Measurements from ENCODE around the gene PLEKHO1. TPM values are rescaled to one million over a fixed set of nuclear protein-coding genes. Genes with fewer than 3 reads are reported as not detected.

PLEKHO1 gene
- total RNA-seq, 1 experiment from 2014 or later: 1.3 TPM

DNA sequence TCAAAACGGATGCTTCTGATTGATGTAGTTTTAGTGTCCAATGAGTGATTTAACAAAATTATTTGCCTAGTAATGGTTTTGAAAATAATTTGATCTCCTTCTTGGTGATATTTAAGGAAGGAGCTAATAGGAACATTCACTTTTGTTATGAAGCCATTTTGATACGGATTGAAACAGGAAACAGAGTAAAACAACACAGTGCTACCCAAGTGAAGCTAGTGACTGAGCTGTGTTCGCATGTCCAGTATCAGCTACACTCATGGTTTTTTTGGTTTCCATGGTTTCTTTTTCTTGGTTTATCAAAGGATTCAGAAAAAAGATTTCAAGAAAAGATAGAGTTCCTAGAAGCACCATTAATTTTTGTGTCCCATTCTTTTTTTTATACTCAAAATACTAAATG, 40.1 kb upstream of the PLEKHO1 start:
- POLR2A ChIA-PET (ENCODE audit: unreplicated experiment): no interaction called here
- H4K20me1 ChIP-seq (ENCODE audit: insufficient read depth): no peaks in the 10 kb centered on the region
- no peak for TF ChIP-seq EZH2 (IDR thresholded peaks at IDR 0.05; ENCODE audit: low read depth)
- TF ChIP-seq, protein P1, sequence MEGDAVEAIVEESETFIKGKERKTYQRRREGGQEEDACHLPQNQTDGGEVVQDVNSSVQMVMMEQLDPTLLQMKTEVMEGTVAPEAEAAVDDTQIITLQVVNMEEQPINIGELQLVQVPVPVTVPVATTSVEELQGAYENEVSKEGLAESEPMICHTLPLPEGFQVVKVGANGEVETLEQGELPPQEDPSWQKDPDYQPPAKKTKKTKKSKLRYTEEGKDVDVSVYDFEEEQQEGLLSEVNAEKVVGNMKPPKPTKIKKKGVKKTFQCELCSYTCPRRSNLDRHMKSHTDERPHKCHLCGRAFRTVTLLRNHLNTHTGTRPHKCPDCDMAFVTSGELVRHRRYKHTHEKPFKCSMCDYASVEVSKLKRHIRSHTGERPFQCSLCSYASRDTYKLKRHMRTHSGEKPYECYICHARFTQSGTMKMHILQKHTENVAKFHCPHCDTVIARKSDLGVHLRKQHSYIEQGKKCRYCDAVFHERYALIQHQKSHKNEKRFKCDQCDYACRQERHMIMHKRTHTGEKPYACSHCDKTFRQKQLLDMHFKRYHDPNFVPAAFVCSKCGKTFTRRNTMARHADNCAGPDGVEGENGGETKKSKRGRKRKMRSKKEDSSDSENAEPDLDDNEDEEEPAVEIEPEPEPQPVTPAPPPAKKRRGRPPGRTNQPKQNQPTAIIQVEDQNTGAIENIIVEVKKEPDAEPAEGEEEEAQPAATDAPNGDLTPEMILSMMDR (conservative IDR thresholded peaks at IDR 0.05): no peak
- H2AFZ ChIP-seq: no peak overlapping the region
- H3K79me2 ChIP-seq (ENCODE audit: low read depth): no peaks in the 10 kb centered on the region
- H3K4me1 ChIP-seq (replicated peaks; ENCODE audit: insufficient read depth): no peaks in the 10 kb centered on the region
- no peak overlapping the region for H3K27ac ChIP-seq
- H3K36me3 ChIP-seq (ENCODE audit: low read depth): 0 out of 2 replicates have a peak, but pooled peaks cover 5% of the 10 kb centered on the region
- no peak overlapping the region for H3K4me3 ChIP-seq
- H3F3A ChIP-seq (ENCODE audit: insufficient read depth, low read depth): no peaks in the 10 kb centered on the region
- no peaks in the 10 kb centered on the region for H3K9me2 ChIP-seq (ENCODE audit: insufficient read depth)
- no peaks in the 10 kb centered on the region for H3K27me3 ChIP-seq (ENCODE audit: insufficient read depth, low read depth)
- H3K4me2 ChIP-seq: no peak overlapping the region
- DNase-seq: no peak
- no peaks in the 10 kb centered on the region for H3K9me3 ChIP-seq (ENCODE audit: insufficient read depth, low read depth)
- CTCF ChIA-PET: interaction anchor here (0.5 kb wide), 1 partner anchor 92 kb away, joined by 3 read pairs; no protein-coding TSS in a partner anchor
- BruUV-seq (replicated peaks): no TSS peak
- intact Hi-C loops (cut with micrococcal nuclease; ENCODE audit: unreplicated experiment): no loop called here

DNA sequence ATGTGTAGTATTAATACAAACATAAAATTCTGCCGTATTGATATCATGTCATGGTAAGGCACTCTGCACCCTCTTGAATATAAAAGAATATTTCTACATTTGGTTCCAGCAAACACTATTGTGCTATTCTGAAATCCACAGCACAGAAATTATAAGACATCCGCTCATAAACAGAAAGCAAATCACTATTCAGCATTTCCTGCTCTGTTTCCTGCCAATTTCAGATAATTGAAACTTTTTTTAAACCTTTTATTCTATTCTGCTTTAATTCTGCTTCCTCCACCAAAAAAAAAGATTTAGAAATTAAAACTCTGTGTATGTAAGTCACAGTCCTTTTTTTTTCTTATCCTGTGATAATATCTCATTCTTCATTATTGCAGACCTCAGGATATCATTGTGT, 39.6 kb upstream of the PLEKHO1 start:
- Histone ChIP-seq H3K36me3 (ENCODE audit: low read depth) (0 out of 2 replicates have a peak, but pooled peaks cover 5% of the 10 kb centered on the region), H4K20me1 (ENCODE audit: insufficient read depth) (no peaks in the 10 kb centered on the region), H3K27ac (no peak overlapping the region), H3F3A (ENCODE audit: insufficient read depth, low read depth) (no peaks in the 10 kb centered on the region), H3K9me3 (ENCODE audit: insufficient read depth, low read depth) (no peaks in the 10 kb centered on the region), H3K79me2 (ENCODE audit: low read depth) (no peaks in the 10 kb centered on the region), H3K4me3 (no peak overlapping the region), H3K4me1 (replicated peaks; ENCODE audit: insufficient read depth) (no peaks in the 10 kb centered on the region), H3K4me2 (no peak overlapping the region), H3K9me2 (ENCODE audit: insufficient read depth) (no peaks in the 10 kb centered on the region), H3K27me3 (ENCODE audit: insufficient read depth, low read depth) (no peaks in the 10 kb centered on the region), H2AFZ (no peak overlapping the region)
- no peak for DNase-seq
- intact Hi-C loops (cut with micrococcal nuclease; ENCODE audit: unreplicated experiment): no loop called here
- ChIA-PET POLR2A (ENCODE audit: unreplicated experiment) (no interaction called here), CTCF (interaction anchor here (0.5 kb wide), 1 partner anchor 91 kb away, joined by 3 read pairs; no protein-coding TSS in a partner anchor)
- TF ChIP-seq, protein P1 (conservative IDR thresholded peaks at IDR 0.05): no peak
- TF ChIP-seq EZH2 (IDR thresholded peaks at IDR 0.05; ENCODE audit: low read depth): no peak
- no TSS peak for BruUV-seq (replicated peaks)

DNA sequence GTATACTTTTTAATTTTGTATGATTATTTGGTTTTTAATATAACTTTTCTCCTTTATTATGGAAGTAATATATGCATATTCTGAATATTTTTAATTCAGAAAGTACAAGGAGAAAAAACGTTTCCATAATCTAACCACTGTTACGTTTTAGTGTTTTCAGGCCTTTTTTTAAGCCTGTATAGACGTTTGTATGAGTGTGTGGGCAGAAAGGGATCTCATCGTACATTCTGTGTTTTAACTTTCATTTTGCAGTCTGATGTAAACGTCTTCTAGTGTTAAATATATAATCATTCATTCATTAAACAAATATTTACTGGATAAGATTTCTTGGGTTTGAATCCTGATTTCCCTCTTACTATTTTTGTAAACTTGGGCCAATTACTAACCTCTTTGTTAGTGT, 38.0 kb upstream of the PLEKHO1 start:
- no peaks in the 10 kb centered on the region for H3F3A ChIP-seq (ENCODE audit: insufficient read depth, low read depth)
- no TSS peak for BruUV-seq (replicated peaks)
- H2AFZ ChIP-seq: no peak overlapping the region
- H4K20me1 ChIP-seq (ENCODE audit: insufficient read depth): no peaks in the 10 kb centered on the region
- TF ChIP-seq EZH2 (IDR thresholded peaks at IDR 0.05; ENCODE audit: low read depth): no peak
- TF ChIP-seq, protein P1 (conservative IDR thresholded peaks at IDR 0.05): no peak
- intact Hi-C loops (cut with micrococcal nuclease; ENCODE audit: unreplicated experiment): no loop called here
- no peaks in the 10 kb centered on the region for H3K9me3 ChIP-seq (ENCODE audit: insufficient read depth, low read depth)
- no peak for DNase-seq
- H3K9me2 ChIP-seq (ENCODE audit: insufficient read depth): no peaks in the 10 kb centered on the region
- H3K4me1 ChIP-seq (replicated peaks; ENCODE audit: insufficient read depth): no peaks in the 10 kb centered on the region
- no peak overlapping the region for H3K4me3 ChIP-seq
- no peak overlapping the region for H3K4me2 ChIP-seq
- ChIA-PET POLR2A (ENCODE audit: unreplicated experiment) (no interaction called here), CTCF (no interaction called here)
- 0 out of 2 replicates have a peak, but pooled peaks cover 5% of the 10 kb centered on the region for H3K36me3 ChIP-seq (ENCODE audit: low read depth)
- no peaks in the 10 kb centered on the region for H3K27me3 ChIP-seq (ENCODE audit: insufficient read depth, low read depth)
- H3K79me2 ChIP-seq (ENCODE audit: low read depth): no peaks in the 10 kb centered on the region
- H3K27ac ChIP-seq: no peak overlapping the region
